Hematopoietic multipotent progenitor cell treated with erythropoietin and hydrocortisone succinate and interleukin-3 and kit ligand, for 17 days (in vitro differentiated cells): ENCODE results near the gene FLOT1.

Experiments used
- DNase-seq: peaks from one replicate; pipeline ENCODE4 v3.0.0-alpha.2; 2015; ENCODE audit warnings: low spot score

The FLOT1 gene

DNA sequence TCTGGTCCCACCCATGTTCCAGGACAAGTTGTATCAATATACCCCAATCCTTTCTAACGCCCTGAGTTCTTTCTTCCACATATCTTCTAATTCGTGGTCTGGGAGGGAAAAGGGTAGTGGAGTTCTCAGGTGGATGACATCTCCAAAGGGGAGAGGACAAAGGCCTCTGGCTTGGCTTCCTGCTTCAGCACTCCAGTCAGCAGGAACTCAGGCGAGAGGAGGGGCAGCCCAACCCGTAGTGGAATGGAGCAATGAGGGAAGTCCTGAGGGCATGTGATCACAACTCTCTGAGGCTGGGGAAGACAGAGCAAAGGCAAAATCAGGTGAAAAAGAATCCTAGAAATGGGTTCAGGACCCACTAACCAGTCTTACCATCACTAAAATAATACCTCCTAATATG is 42.1 kb downstream of the FLOT1 start:
- DNase-seq: no peak

DNA sequence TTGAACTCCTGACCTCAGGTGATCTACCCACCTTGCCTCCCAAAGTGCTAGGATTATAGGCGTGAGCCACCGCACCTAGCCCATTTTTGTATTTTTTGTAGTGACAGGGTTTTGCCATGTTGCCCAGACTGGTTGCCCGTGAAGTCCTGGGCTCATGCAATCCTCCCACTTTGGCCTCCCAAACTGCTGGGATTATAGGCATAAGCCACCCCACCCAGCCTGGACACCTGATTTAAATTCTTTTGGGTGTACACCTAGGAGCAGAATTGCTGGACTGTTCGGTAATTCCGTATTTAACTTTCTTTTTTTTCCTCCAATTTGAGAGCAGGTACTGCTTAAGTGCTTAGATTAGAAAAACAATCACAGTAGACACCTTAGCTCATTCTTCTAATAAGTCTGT is 46.1 kb downstream of the FLOT1 start:
- no peak for DNase-seq

DNA sequence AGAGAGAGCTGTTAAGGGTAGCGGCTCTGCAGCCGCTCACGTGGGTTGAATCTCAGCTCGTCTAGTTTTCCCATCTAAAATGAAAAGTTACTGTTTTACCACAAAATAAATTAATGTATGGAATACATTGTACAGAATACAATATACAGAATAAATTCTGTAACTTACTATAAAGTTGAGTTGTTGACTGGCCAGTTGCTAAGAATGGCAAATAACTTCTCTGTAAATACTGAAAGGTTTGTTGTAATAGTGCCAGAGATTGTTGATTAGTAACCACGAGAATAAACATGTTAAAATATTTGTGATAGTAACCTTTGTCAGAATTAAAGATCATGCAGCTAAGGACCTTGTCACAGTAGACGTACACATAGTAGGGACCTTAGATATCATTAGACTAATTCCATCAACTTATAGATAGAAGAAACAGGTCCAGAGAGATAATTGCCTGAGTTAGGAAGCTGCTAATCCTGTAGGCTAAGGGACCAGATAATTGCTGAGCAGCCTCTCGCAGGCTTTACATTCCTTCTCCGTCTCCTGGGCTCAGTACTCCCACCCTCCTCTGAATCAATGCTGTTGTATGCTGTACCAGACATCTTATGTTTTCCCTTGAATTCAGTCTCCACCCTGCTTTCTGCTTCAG is 51.2 kb downstream of the FLOT1 start:
- no peak for DNase-seq

DNA sequence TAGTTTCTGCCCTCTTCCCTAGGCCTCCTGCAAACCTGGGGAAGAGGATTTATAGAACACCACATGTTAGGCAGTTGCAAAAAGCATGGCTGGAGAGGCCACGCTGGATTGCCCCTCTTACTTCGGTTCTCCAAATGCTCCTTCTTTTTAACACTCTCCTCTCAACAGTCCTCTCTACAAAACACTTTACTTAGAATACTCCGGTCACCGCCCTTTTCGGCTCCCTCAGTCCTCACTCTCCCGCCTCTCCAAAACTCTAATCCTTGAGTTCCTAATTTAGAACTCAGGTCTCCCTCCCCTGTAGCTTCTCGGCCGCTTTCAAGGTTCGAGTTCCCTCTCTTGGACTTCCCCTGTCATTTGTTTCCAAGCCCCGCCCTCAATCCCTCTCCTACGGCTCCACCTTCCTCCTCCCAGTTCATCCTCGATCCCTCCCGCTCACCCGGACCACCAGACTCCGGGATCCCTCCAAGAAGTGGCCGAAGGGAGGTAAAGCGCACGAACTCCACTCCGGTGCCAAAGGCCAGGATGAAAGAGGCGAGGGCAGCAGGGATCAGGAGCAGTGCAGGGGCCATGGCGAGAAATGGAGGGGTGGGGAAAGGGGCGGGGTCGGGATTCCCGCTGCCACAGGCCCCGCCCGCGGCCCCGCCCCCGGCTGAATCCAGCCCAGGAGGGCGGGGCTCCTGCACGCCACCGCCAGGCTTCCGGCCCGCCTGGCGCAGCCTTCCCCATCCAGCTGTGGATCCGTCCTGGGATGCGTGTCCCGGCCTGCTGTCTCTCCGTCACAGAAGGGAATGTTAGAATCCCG is 51.9 kb downstream of the FLOT1 start, which contains the start of gene NRM:
Gene NRM (minus strand): TSS at position 582 of the 805 bp plus-strand sequence. CDS start 10 bp downstream, at position 572.
- DNase-seq: peak; percentile 67

DNA sequence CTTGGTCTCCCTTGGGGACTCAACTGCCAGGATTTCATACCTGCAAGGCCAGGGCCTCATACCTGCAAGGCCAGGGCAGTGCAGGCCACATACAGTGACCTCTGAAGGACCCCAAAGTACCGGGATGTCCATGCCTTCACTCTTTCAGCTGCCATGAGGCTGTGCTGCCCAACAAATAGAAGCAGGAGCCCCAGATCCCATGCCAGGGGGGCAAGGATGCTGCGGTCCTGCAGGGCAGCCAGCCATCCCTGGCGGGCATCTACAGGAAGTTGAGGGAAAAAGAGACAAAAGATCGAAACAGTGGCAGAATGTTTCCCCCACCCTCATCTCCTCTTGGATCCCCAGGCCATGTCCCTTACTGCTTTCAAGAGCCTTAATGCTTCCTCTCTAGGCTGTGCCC is 52.5 kb downstream of the FLOT1 start:
- DNase-seq: no peak

DNA sequence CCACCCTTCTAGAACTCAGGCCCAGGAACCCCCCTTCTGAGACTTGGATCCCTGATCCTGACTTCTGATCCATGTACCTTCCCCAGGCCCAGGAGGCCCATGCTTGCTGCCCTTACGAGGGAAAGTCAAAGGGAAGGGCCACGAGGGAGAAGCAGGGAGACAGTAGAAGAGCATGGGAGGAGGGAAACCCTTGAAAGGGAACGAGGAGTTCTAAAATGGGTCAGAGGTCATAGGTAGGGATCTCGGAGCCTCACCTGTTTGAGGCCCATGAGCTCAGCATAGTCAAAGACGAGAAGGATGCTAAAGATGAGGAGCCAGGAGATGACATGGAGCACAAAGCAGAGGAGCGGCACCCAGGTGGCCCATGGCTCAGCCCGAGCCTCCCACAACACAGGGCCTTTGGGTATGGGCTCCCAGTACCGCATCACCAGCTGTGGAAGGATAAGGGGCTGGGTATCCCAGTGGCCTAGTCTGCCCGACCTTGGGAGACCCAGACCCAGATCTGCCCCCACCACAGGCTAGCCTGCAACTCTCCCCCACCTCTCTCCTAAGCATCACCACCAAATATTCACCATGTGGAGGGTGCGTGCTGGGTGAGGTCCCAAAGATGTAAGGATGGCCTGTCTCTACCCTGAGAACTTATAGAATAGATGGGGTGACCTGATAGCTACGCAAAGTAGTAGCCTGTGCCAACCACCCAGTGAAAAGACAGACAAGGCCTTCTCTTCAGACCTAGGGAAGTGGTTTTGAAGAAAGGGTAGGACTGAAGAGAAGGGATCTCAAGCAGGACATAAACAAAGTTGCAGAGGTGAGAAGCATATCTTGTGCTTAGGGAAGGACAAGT is 53.2 kb downstream of the FLOT1 start:
- no peak for DNase-seq

DNA sequence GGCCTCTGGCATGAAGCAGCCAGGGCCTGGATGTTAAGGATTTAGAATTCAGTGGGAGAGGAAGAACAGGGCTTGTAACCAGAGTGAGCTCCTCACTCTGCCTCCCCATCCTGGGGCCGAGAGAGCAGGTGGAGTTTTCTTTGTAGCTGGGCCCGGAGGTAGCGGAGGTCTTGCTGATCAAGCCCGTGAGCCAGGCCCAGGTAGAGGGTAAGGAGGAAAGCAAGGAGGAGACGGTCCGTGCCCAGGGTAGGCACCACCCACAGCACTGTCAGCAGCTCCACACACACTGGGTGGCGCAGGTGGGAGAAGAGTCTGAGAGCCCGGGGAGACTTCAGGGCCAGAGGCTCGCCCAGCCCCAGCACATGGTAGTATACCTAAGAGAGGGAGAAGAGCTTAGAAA is 53.9 kb downstream of the FLOT1 start:
- DNase-seq: no peak

DNA sequence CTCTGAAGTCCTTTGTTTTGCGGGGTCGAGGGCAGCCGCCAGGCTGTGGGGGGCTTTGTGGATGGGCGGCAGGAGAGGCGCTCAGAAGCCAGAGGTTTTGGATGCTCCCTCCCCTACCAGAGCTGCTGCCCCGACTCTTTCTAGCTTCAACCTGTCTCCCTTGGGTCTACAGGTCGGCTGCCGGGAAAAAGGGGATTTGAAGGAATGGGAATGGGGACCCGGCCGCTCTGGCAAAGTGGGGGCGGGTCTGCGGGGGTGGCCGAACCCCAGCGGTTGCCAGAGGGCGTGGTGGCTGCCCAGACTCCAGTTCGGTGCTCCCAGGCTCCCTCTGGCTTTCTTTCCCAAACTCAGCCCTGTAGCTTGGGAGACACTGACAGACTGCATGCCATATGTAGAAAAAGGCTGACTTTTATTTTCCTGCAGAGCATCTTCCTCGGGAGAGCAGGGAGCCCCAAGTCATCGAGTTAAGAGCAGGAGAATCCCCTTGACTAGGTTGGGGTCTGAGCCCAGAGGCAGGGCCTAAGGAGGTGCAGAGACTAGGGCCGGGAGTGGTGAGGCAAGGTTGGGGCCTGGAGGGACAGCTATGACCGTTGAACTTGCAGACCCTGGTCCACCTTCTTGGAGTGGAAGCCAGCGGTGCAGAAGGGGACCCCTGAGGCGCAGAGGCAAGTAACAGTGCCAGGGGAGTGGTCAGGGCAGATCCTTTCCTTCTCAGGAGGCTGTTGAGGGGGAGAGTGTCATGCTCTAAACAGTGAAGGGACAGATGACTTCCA is 54.6 kb downstream of the FLOT1 start:
- DNase-seq: no peak

DNA sequence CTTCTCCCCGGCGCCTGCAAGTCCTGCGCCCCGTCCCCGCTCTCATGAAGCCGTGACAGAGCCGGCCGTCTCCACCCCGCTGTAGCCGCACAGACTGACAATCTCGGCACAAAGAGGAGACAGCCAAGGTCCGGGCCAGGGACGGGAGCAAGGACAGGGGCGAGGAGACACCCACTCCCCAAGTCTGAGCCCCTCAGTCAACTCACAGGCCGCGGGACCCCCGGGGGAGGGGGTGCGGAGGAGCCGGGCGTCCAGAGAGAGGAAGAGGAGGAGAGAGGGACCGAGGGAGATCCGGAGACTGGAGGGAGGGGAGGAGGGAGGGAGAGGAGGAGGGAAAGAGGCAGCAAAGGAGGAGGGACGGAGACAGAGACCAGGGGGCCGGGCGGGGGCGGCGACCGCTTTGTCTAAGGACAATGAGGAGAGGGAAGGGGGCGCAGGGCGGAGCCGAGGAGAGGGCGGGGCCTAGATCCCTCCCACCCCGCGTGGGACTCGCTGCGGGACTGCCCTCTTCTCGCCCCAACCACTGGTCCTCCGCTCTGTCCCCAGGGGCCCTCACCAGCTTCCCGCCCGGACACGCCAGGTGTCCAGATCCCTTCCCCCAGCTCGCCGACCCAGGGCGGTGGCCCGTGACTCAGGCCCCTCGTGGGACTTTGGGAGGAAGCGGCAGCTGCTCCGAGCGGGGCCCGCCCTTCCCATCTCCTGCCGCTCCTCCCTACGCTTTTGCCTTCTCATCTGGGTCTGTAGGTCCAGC is 55.4 kb downstream of the FLOT1 start:
- no peak for DNase-seq

DNA sequence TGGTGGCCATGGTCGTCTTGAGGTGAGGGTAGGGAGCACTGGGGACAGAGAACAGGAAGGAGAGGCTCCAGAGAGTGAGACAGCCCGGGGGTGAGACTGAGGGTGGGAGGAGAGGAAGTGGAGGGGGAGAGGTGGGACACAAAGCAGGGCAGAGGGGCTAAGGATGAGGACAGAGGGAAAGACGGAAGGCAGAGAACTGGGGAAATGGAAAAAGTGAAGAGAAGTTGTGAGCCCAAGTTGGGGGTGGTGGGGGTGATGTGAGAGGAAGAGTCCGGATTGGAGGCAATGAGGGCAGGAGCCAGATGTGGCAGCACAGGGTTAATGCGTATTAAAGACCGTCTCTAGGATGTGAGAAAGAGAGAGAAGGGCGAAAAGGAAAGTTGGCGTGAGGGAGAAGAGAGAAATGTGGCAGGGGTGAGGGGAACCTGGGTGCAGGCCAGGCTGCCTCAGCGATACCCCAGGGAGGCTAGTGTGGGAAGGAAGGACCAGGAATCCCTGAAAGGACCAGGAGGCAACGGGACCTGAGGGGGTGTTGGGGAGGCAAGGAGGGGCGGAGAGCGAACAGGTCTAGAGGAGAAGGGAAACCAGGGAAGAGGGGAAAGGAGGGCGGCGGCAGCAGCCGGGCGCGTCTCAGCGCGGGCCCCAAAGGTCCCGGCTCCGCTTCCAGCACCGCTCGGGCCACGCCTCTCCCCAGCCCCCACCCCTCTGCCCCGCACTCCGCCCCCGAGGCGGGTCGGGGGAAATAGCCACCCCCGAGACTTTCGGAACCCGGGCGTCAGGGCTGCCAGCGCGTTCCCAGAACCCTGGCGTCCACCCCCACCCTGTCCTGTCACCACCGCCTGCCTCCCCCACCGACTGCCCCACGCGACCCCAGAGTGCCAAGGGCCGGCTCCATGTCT is 56.2 kb downstream of the FLOT1 start, which contains the start of gene PPP1R18:
Gene PPP1R18 (minus strand): TSS at position 637 of the 899 bp plus-strand sequence. CDS start 627 bp downstream, at position 10.
- no peak for DNase-seq

DNA sequence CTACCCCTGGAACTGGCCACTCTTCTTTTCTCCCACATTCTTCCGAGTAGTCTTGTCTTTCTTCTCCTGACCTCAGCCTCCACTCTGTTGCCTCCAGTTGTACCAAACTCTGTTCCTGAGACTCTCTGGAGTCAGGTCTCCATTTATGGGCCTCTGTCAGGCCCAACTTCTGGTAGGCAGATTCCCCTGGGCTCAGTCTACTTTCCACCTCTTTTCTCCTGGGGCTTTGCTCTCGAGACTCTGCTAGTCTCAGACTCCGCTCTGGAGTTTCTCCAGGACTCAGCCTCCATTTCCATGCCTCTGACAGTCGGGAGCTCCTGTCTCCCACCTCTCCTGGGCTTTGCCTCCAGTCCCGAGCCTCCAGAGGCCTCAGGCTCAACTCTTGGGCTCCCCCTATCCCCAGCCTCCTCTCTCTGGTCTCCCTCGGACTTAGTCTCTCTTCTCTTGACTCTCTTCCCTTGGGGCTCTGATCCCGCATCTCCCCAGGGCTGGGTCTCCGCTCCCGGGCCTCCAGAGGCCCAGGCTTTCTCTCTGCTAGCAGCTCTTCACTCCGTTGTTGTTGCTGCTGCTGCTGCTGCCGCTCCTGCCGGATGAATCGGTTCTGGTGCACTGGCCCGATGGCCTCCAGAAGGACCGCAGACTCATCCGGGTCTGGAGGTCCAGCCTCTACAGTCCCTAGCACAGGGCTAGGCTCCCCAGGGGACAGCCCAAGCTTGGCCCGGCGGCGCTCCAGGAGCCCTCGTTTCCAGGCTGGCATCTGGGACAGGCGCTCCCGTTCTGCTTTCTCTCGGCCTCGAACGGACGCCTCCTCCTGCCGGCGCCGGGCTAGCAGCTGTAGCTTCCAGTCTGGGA is 57.1 kb downstream of the FLOT1 start:
- DNase-seq: no peak

DNA sequence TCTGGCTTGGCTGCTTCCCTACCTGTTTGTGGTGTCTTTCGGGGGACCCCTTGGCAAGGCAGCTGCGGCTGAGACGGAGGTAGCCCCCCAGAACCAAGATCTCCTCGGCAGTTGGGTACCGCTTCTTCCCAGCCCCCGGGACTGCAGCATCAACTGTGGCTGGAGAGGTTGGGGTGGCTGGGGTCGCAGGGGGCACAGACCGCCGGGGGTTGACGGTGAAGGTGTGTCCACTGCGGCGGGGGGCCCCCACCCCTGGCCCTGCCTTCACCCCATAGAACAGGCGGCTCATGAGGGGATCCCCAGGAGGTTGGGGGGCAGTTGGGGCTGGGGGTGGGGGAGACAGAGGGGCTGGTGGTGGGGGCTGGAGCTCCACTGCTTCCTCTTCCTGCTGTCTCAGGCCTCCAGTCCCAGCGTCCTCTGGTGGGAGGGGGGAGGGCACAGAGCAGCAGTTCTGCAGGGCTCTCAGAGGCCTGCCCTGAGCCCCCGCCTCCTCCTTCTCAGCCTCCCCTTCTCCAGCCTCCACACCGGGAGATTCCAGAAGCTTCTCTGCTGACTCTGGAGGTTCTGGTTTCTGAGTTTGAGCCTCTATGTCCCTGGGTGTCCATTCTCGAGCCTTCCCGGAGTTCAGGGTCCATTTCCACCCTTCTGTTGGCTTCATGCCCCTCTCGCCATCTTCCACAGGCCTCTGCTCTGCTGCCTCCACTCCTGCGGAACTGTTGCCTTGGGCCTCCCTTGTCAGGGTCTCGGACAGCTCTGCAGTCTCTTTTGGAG is 57.9 kb downstream of the FLOT1 start:
- no peak for DNase-seq

DNA sequence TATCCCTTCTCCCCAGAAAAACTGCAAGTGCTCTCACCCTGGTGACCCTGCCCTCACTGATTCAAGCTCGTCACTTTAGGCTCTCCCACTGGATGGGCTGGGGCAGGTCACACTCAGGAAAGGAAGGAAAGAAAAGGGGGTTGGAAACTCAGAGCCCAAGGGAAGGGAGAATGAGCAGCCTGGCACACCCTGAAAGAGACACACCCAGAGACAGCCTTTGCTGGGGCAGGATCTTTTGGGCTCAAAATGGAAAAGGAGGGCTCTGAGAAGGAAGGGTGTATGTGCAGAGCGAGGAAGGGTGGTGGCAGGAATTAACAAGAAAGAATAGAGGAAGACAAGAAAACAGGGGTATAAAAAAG is 58.5 kb downstream of the FLOT1 start:
- no peak for DNase-seq

DNA sequence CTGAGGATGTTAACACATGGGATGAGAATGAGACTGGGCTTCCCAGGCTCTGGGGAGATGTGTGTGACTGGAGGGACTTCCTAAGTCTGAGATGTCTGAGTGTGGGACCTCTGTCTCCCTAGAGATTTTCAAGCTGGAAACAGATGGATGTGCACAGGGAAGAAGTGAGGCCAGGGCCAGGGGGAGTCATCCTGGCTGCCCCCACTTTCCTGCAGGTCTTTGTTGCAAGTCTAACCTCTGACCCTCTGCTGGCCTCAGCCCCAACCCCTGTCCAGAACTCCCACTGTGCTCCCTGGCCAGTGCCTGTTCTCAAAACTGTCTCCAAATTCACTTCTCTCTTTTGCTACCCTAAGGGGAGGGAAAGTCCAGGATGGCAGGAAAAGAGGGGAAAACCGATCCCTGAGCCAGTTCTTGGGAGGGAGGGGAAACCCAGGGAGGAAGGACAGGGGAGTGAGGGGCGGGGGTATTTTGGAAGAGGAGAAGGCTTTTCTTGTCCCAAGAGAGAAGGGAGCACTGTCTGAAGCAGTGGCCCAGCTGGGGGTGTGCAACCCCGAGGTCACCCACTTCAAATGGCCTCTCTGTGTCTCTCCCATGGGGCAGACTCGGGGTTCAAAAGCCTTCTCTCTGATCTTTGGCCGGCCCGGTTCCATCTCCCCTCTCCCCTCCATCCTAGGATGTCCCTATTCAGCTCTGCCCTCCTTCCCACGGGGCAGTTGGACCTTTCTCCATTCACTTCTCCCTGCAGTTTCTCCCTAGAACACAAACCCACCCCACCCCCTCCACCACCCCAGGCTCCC is 59.1 kb downstream of the FLOT1 start:
- DNase-seq: no peak

DNA sequence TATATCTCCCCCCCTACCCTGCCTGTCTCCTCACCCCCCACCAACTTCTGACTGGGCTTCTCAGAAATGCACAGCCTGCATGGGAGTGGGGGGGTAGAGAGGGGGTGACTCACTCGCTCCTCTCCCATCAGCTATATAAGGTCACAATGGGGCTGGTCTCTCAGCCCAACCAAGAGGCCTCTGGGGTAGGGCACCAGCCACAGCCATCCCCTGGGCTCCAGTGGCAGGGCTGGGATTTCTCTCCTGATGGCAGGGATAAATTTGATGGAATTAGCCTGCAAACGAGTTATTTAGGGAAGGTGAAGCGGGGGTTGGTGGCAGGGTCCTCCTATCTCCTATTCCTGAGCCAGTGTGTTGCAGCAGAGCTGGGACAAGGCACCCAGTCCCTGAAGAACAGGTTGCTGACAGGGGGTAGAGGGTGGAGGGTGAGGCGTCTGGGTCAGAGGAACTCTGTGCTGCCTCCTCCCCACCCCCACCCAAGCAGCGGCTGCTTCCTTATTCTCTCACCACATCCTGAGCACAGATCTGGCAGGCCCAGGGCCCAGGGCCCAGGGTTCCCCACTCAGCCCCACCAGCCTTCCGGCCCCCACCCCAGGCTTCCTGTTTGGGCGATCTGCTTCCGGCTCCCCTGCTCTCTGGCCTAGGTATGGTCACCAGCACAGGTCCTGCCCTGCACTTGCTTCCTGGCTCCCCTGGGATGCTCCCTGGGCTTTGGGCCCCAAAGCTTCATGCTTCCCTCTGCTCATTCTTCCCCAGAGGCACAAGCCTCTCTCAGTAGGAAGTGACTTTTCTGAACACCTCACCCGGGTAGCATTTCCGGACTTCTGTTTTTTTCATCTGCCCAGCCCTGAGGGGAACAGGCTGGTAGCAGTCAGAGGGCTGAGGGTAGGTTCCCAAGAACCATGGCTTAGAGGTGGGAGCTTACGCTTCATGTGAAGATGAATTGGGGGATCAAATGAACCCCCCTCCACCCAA is 60.1 kb downstream of the FLOT1 start:
- no peak for DNase-seq

DNA sequence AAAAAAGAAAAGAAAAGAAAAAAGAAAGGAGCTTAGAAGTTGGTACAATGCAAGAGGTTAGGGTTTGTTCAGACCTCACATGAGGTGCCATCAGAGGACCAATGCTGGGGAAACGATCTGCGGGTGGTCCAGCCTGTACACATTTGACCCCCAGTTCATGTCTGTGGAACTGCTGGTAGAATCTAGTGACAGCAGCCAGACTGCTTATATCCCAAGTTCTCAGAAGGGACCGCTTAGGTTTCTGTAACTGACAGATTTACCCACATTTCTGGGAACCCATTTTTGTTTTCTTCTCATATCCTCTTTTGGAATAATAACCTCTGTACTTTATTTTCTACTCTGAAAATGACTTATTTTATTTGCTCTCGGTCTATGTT is 60.7 kb downstream of the FLOT1 start:
- DNase-seq: no peak
